ENCODE results near the gene MKNK1.

GRCh38 chr1:46639547-46639946 lies 35.5 kb upstream of the MKNK1 start:
- TF ChIP-seq, protein P1, sequence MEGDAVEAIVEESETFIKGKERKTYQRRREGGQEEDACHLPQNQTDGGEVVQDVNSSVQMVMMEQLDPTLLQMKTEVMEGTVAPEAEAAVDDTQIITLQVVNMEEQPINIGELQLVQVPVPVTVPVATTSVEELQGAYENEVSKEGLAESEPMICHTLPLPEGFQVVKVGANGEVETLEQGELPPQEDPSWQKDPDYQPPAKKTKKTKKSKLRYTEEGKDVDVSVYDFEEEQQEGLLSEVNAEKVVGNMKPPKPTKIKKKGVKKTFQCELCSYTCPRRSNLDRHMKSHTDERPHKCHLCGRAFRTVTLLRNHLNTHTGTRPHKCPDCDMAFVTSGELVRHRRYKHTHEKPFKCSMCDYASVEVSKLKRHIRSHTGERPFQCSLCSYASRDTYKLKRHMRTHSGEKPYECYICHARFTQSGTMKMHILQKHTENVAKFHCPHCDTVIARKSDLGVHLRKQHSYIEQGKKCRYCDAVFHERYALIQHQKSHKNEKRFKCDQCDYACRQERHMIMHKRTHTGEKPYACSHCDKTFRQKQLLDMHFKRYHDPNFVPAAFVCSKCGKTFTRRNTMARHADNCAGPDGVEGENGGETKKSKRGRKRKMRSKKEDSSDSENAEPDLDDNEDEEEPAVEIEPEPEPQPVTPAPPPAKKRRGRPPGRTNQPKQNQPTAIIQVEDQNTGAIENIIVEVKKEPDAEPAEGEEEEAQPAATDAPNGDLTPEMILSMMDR (conservative IDR thresholded peaks at IDR 0.05; ENCODE audit: low read depth, low read length), result no peak
- TF ChIP-seq RCOR1 (IDR thresholded peaks at IDR 0.05; ENCODE audit: insufficient replicate concordance, low read length), result no peak
- TF ChIP-seq ELK1 (IDR thresholded peaks at IDR 0.05; ENCODE audit: borderline replicate concordance, low read depth, low read length), result no peak
- TF ChIP-seq POLR2A (IDR thresholded peaks at IDR 0.05; ENCODE audit: low read depth, low read length), result no peak
- no peak for TF ChIP-seq NFE2L2 (IDR thresholded peaks at IDR 0.05; ENCODE audit: low read depth, low read length)
- no peak for TF ChIP-seq USF2 (IDR thresholded peaks at IDR 0.05; ENCODE audit: low read depth, low read length)

All from IMR-90 (cell line).